Neural progenitor cell (in vitro differentiated cells): ENCODE data around the gene CTNNBIP1. TPM values are rescaled to one million over a fixed set of nuclear protein-coding genes. Genes with fewer than 3 reads are reported as not detected.
A peak's percentile ranks its signal among the peaks of the same experiment; 100 is the strongest.

ENCODE experiments used
- DNase-seq: peaks from one replicate; pipeline ENCODE4 v3.0.0-alpha.2; 2016; ENCODE audit warnings: low spot score
- H2AFZ ChIP-seq: fragments of 200-600 bp; sonication (generic); replicated peaks from 2 replicates; pipeline ENCODE4 v1.6.1; 2016; ENCODE audit warnings: antibody characterized with exemption
- H3F3A ChIP-seq: fragments of 200-600 bp; sonication (generic); 2 replicates; pipeline ENCODE4 v1.6.1; 2016; ENCODE audit warnings: antibody characterized with exemption, low read depth
- H3K27ac ChIP-seq: fragments of 200-600 bp; sonication (generic); 2 replicates; pipeline ENCODE4 v1.5.1; 2016; ENCODE audit warnings: mild to moderate bottlenecking
- H3K27me3 ChIP-seq: fragments of 200-600 bp; sonication (generic); 2 replicates; pipeline ENCODE4 v1.6.1; 2016; ENCODE audit warnings: mild to moderate bottlenecking, moderate library complexity
- H3K36me3 ChIP-seq: fragments of 200-600 bp; sonication (generic); 2 replicates; pipeline ENCODE4 v1.5.1; 2016
- H3K4me1 ChIP-seq: fragments of 200-600 bp; sonication (generic); 2 replicates; pipeline ENCODE4 v1.6.1; 2016; ENCODE audit warnings: mixed run types
- H3K4me2 ChIP-seq: fragments of 200-600 bp; sonication (generic); 2 replicates; pipeline ENCODE4 v1.6.1; 2016
- H3K4me3 ChIP-seq: fragments of 200-600 bp; sonication (generic); 2 replicates; pipeline ENCODE4 v1.5.1; 2016
- H3K79me2 ChIP-seq: fragments of 200-600 bp; sonication (generic); 2 replicates; pipeline ENCODE4 v1.6.1; 2016; ENCODE audit warnings: low read depth
- H3K9ac ChIP-seq: fragments of 200-600 bp; sonication (generic); 2 replicates; pipeline ENCODE4 v1.6.1; 2016
- H3K9me3 ChIP-seq: fragments of 200-600 bp; sonication (generic); 2 replicates; pipeline ENCODE4 v1.5.1; 2016; ENCODE audit warnings: low read depth
- H4K20me1 ChIP-seq: fragments of 200-600 bp; sonication (generic); 2 replicates; pipeline ENCODE4 v1.6.1; 2016; ENCODE audit warnings: low read depth
- H3K27ac Mint-ChIP-seq: 3 replicates; pipeline ENCODE4 v1.8.0; 2021; ENCODE audit warnings: mixed read lengths
- H3K27me3 Mint-ChIP-seq: 2 replicates; pipeline ENCODE4 v1.8.0; 2022; ENCODE audit warnings: low read depth, mild to moderate bottlenecking, inconsistent platforms, moderate library complexity, mixed read lengths; ENCODE audit not compliant: insufficient read depth
- H3K36me3 Mint-ChIP-seq: 3 replicates; pipeline ENCODE4 v1.8.0; 2021; ENCODE audit warnings: mixed read lengths
- H3K4me1 Mint-ChIP-seq: 3 replicates; pipeline ENCODE4 v1.8.0; 2021; ENCODE audit warnings: mixed read lengths
- H3K4me3 Mint-ChIP-seq: 3 replicates; pipeline ENCODE4 v1.8.0; 2021; ENCODE audit warnings: mild to moderate bottlenecking, moderate library complexity, mixed read lengths
- H3K9me3 Mint-ChIP-seq: 3 replicates; pipeline ENCODE4 v1.8.0; 2020; ENCODE audit warnings: mixed read lengths
- EZH2 ChIP-seq: fragments of 200-600 bp; sonication (generic); IDR thresholded peaks from 2 replicates; pipeline ENCODE4 v1.6.1; 2017; ENCODE audit warnings: antibody characterized with exemption, mild to moderate bottlenecking, moderate library complexity
- EZH2phosphoT487 ChIP-seq: fragments of 200-600 bp; sonication (generic); IDR thresholded peaks from 2 replicates; pipeline ENCODE4 v1.6.1; 2017; ENCODE audit warnings: antibody characterized with exemption
- total RNA-seq: library from RNA; depleted of rRNA; stranded (reverse); fragments of >200 nt; gene quantifications from 2 replicates; pipeline ENCODE4 v1.2.3, GENCODE V29; 2015; ENCODE audit warnings: low replicate concordance
- TF ChIP-seq, protein P1 (sequence below): fragments of 200-600 bp; sonication (generic); IDR thresholded peaks from 2 replicates; pipeline ENCODE4 v1.5.1; 2017; ENCODE audit warnings: antibody characterized with exemption, mild to moderate bottlenecking

Gene CTNNBIP1
- total RNA-seq, 1 donor from 2014 or later = 68.8 TPM

- peak overlapping the region; percentile 90 for H3K4me2 ChIP-seq
- peaks cover 44% of the 10 kb centered on the region for H4K20me1 ChIP-seq
- H3K4me3 ChIP-seq = peak overlapping the region; percentile 78
Observed at GRCh38 chr1:9823693-9823942, 86.5 kb downstream of the CTNNBIP1 start.

GRCh38 chr1:9822897-9823692 is 87.0 kb downstream of the CTNNBIP1 start:
- Histone ChIP-seq H3K79me2 (peaks cover 54% of the 10 kb centered on the region), H4K20me1 (peaks cover 49% of the 10 kb centered on the region), H2AFZ (peak overlapping the region; percentile 3), H3K4me3 (peak overlapping the region; percentile 78), H3K4me2 (peak overlapping the region; percentile 90), H3F3A (peaks cover 59% of the 10 kb centered on the region), H3K27ac (peak overlapping the region; percentile 66), H3K9me3 (no peaks in the 10 kb centered on the region), H3K9ac (peak overlapping the region; percentile 71), H3K27me3 (peaks cover 13% of the 10 kb centered on the region), H3K4me1 (peaks cover 34% of the 10 kb centered on the region), H3K36me3 (no peaks in the 10 kb centered on the region)
- peak; percentile 59 for DNase-seq
- peaks cover 7% of the 10 kb centered on the region for H3K36me3 Mint-ChIP-seq
- peak overlapping the region; percentile 93 for H3K4me3 Mint-ChIP-seq
- H3K9me3 Mint-ChIP-seq = no peaks in the 10 kb centered on the region
- TF ChIP-seq EZH2phosphoT487 (no peak), EZH2 (no peak)
- TF ChIP-seq, protein P1, sequence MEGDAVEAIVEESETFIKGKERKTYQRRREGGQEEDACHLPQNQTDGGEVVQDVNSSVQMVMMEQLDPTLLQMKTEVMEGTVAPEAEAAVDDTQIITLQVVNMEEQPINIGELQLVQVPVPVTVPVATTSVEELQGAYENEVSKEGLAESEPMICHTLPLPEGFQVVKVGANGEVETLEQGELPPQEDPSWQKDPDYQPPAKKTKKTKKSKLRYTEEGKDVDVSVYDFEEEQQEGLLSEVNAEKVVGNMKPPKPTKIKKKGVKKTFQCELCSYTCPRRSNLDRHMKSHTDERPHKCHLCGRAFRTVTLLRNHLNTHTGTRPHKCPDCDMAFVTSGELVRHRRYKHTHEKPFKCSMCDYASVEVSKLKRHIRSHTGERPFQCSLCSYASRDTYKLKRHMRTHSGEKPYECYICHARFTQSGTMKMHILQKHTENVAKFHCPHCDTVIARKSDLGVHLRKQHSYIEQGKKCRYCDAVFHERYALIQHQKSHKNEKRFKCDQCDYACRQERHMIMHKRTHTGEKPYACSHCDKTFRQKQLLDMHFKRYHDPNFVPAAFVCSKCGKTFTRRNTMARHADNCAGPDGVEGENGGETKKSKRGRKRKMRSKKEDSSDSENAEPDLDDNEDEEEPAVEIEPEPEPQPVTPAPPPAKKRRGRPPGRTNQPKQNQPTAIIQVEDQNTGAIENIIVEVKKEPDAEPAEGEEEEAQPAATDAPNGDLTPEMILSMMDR = no peak
- peaks cover 48% of the 10 kb centered on the region for H3K4me1 Mint-ChIP-seq
- H3K27ac Mint-ChIP-seq = peak overlapping the region; percentile 87
- H3K27me3 Mint-ChIP-seq = peaks cover 11% of the 10 kb centered on the region

More at GRCh38 chr1:9823693-9823942, 86.5 kb downstream of the CTNNBIP1 start:
- Histone ChIP-seq H2AFZ (no peak overlapping the region), H3K27ac (peak overlapping the region; percentile 66), H3K4me1 (peaks cover 34% of the 10 kb centered on the region), H3K27me3 (peaks cover 13% of the 10 kb centered on the region), H3K79me2 (peaks cover 48% of the 10 kb centered on the region), H3K9ac (no peak overlapping the region), H3K9me3 (no peaks in the 10 kb centered on the region), H3F3A (peaks cover 55% of the 10 kb centered on the region), H3K36me3 (no peaks in the 10 kb centered on the region)
- no peaks in the 10 kb centered on the region for H3K9me3 Mint-ChIP-seq
- peaks cover 7% of the 10 kb centered on the region for H3K36me3 Mint-ChIP-seq
- peaks cover 11% of the 10 kb centered on the region for H3K27me3 Mint-ChIP-seq
- no peak overlapping the region for H3K27ac Mint-ChIP-seq
- peak overlapping the region; percentile 70 for H3K4me3 Mint-ChIP-seq
- H3K4me1 Mint-ChIP-seq = peaks cover 48% of the 10 kb centered on the region
- no peak for TF ChIP-seq EZH2
- TF ChIP-seq, protein P1 = no peak
- TF ChIP-seq EZH2phosphoT487 = no peak
- DNase-seq = no peak

DNA sequence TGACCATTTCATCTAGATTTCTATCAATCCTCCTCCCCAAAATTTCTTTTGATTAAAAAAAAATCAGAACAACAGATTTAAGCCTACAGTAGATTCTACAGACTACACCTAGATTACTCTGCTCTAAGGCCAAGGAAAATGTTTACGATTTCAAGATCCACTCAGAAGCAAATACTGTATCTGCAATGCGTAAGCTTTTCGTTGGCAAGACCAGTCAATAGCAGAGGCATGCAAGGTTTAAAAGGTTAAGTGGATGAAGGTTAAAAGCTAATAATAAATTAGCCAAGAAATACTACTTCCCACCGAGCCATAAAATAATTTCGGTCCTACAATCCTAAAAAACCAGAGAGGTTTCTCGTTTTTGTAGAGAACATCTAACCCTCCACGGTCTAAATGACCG is 87.6 kb downstream of the CTNNBIP1 start:
- TF ChIP-seq, protein P1 = no peak
- Histone ChIP-seq H3K4me2 (peak overlapping the region; percentile 90), H3K27me3 (peaks cover 13% of the 10 kb centered on the region), H3K79me2 (peaks cover 60% of the 10 kb centered on the region), H2AFZ (no peak overlapping the region), H4K20me1 (peaks cover 55% of the 10 kb centered on the region), H3K4me3 (peak overlapping the region; percentile 78), H3K4me1 (peaks cover 40% of the 10 kb centered on the region), H3K36me3 (no peaks in the 10 kb centered on the region), H3K27ac (no peak overlapping the region), H3K9me3 (no peaks in the 10 kb centered on the region), H3F3A (peaks cover 55% of the 10 kb centered on the region), H3K9ac (peak overlapping the region; percentile 71)
- Mint-ChIP-seq H3K4me1 (peaks cover 43% of the 10 kb centered on the region), H3K27me3 (peaks cover 11% of the 10 kb centered on the region), H3K4me3 (peak overlapping the region; percentile 93), H3K9me3 (peaks cover 2% of the 10 kb centered on the region), H3K36me3 (peaks cover 9% of the 10 kb centered on the region), H3K27ac (peak overlapping the region; percentile 87)
- DNase-seq = no peak
